VCaP (cell line): Measurements from ENCODE around the gene RDM1.
A peak's percentile ranks its signal among the peaks of the same experiment; 100 is the strongest.

Source experiments
- H3K27ac ChIP-seq: fragments of 450-650 bp; 2 replicates; pipeline ENCODE4 v1.5.1; 2017
- CTCF ChIP-seq: fragments of 450-650 bp; conservative IDR thresholded peaks from 2 replicates; pipeline ENCODE4 v1.5.1; 2017; ENCODE audit warnings: mild to moderate bottlenecking, moderate library complexity

RDM1 gene

GRCh38 chr17:35969558-35970380, 39.2 kb upstream of the RDM1 start:
- H3K27ac ChIP-seq: no peak overlapping the region
- peak; percentile 98 for TF ChIP-seq CTCF

GRCh38 chr17:35968520-35969054, 38.0 kb upstream of the RDM1 start:
- no peak for TF ChIP-seq CTCF

GRCh38 chr17:35965272-35965671, 34.7 kb upstream of the RDM1 start:
- no peak for TF ChIP-seq CTCF
- no peak overlapping the region for H3K27ac ChIP-seq

More at GRCh38 chr17:35968520-35969054, 38.0 kb upstream of the RDM1 start:
- no peak overlapping the region for H3K27ac ChIP-seq

- TF ChIP-seq CTCF: no peak
- no peak overlapping the region for H3K27ac ChIP-seq
These were observed 33.1 kb upstream of the RDM1 start for GRCh38 chr17:35963663-35964062.

GRCh38 chr17:35953720-35954119, 23.1 kb upstream of the RDM1 start:
- no peak for TF ChIP-seq CTCF
- H3K27ac ChIP-seq: no peak overlapping the region

GRCh38 chr17:35949401-35949800, 18.8 kb upstream of the RDM1 start:
- no peak overlapping the region for H3K27ac ChIP-seq
- TF ChIP-seq CTCF: no peak

GRCh38 chr17:35948092-35948491, 17.5 kb upstream of the RDM1 start:
- no peak for TF ChIP-seq CTCF
- H3K27ac ChIP-seq: no peak overlapping the region
